Stomach (tissue), 4 donors: ENCODE data around the gene NAV2.

Source experiments
- CTCF ChIP-seq, 7 experiments: fragments of 450-650 bp in 4 of 7; fragments of 200-600 bp in 3 of 7; sonication (generic) in 3 of 7; IDR thresholded peaks; one replicate each; pipeline ENCODE4 v1.5.1; 2016 to 2019; ENCODE audit warnings: antibody characterized with exemption in 7 of 7, control low read depth in 2 of 7, mild to moderate bottlenecking in 1 of 7
- POLR2AphosphoS5 ChIP-seq, 3 donors: sonication (generic); formaldehyde crosslinking; IDR thresholded peaks; one replicate each; pipeline ENCODE4 v1.6.1; 2016; ENCODE audit warnings: antibody characterized with exemption in 3 of 3

- TF ChIP-seq CTCF (IDR thresholded peaks at IDR 0.05), result no peak
- TF ChIP-seq POLR2AphosphoS5 (IDR thresholded peaks at IDR 0.05), result no peak
Observed at GRCh38 chr11:19970944-19971343, 258.3 kb downstream of the NAV2 start.
